Fibroblast of mammary gland (primary cell): ENCODE data around the gene CCDC93.
"Not testable (repeated sequence)": the region's sequence is repeated elsewhere in the genome, so short reads cannot be mapped to it uniquely, and the experiment has no call there.

Experiments
- DNase-seq: peaks from one replicate; pipeline ENCODE4 v3.0.0-alpha.2; 2010; ENCODE audit warnings: low read depth
- H3K4me3 ChIP-seq: 2 replicates; pipeline ENCODE4 v1.5.1; 2011; ENCODE audit warnings: low read depth, mild to moderate bottlenecking, low read length, moderate library complexity; ENCODE audit not compliant: control insufficient read depth
- CTCF ChIP-seq: conservative IDR thresholded peaks from 2 replicates; pipeline ENCODE4 v1.5.1; 2011; ENCODE audit warnings: low read depth, low read length, inconsistent platforms; ENCODE audit not compliant: control insufficient read depth, insufficient read depth

Gene CCDC93

GRCh38 chr2:117935456-117935855, 78.4 kb downstream of the CCDC93 start:
- DNase-seq = no peak
- no peak for TF ChIP-seq CTCF
- no peak overlapping the region for H3K4me3 ChIP-seq

GRCh38 chr2:117933884-117934354, 80.0 kb downstream of the CCDC93 start:
- H3K4me3 ChIP-seq = no peak overlapping the region
- no peak for TF ChIP-seq CTCF
- DNase-seq = no peak

GRCh38 chr2:117931978-117932377, 81.9 kb downstream of the CCDC93 start:
- no peak for TF ChIP-seq CTCF
- no peak overlapping the region for H3K4me3 ChIP-seq
- no peak for DNase-seq

- H3K4me3 ChIP-seq = no peak overlapping the region
- no peak for DNase-seq
- TF ChIP-seq CTCF = no peak
Measured at GRCh38 chr2:117931266-117931665, 82.6 kb downstream of the CCDC93 start.

GRCh38 chr2:117930775-117931174, 83.1 kb downstream of the CCDC93 start:
- H3K4me3 ChIP-seq = no peak overlapping the region
- no peak for DNase-seq
- no peak for TF ChIP-seq CTCF

- H3K4me3 ChIP-seq, DNase-seq: not testable (repeated sequence)
Measured at GRCh38 chr2:117923471-117923870, 90.4 kb downstream of the CCDC93 start.

- H3K4me3 ChIP-seq = no peak overlapping the region
- no peak for DNase-seq
- no peak for TF ChIP-seq CTCF
Measured at GRCh38 chr2:117921520-117921919, 92.3 kb downstream of the CCDC93 start.
